ENCODE data around the gene RASL10A. TPM values are rescaled to one million over a fixed set of nuclear protein-coding genes. Genes with fewer than 3 reads are reported as not detected.

RASL10A gene
- total and polyA plus RNA-seq, 9 of the 15 experiments (the other 6 are each of a cell fraction or from before 2014, with no cell fraction given), result 0.17 to 1.2 (median 0.45) TPM; not detected in 3

DNA sequence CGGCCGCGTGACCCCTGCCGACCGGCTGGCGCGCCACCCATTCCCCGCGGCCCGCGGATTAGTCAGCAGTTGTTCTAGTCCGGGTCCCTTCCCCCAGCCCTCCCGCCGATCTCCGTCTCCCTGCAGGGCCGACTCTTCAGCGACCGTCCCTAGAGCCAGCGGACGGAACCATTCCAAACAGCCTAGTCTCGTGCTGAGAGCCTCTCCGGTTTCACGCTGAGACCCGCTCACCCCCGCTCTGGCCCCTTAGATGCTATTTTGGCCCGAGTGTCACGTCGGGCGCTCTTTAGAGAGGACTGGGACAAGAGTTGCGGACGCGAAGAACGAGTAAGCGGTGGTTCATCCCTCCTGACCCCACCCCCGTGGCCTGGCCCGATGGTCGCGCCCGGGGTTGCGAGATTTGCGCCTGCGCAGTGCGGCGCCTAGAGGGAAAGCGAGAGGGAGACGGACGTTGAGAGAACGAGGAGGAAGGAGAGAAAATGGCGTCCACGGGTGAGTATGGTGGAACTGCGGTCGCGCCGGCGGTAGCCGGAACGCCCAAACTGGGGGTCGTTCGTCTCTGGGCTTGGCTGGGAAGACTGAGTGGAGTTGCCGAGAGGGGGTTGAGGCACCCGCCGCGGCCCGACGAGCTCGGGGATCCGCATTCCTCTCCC, 47.5 kb downstream of the RASL10A start, which contains the start of the genes EWSR1 and RHBDD3 (continued):
- TF ChIP-seq EWSR1 (IDR thresholded peaks at IDR 0.05; ENCODE audit: borderline replicate concordance, low read depth, partially characterized antibody), result no peak
- TF ChIP-seq HNRNPLL (IDR thresholded peaks at IDR 0.05; ENCODE audit: low read depth, low read length, poor library complexity, severe bottlenecking), result peak; percentile 40
- no peak for TF ChIP-seq ZNF124 (CRISPR knock-in tag; IDR thresholded peaks at IDR 0.05)
- TF ChIP-seq, protein P1, sequence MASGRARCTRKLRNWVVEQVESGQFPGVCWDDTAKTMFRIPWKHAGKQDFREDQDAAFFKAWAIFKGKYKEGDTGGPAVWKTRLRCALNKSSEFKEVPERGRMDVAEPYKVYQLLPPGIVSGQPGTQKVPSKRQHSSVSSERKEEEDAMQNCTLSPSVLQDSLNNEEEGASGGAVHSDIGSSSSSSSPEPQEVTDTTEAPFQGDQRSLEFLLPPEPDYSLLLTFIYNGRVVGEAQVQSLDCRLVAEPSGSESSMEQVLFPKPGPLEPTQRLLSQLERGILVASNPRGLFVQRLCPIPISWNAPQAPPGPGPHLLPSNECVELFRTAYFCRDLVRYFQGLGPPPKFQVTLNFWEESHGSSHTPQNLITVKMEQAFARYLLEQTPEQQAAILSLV (tag; IDR thresholded peaks at IDR 0.05), result no peak
- TF ChIP-seq, protein P2, sequence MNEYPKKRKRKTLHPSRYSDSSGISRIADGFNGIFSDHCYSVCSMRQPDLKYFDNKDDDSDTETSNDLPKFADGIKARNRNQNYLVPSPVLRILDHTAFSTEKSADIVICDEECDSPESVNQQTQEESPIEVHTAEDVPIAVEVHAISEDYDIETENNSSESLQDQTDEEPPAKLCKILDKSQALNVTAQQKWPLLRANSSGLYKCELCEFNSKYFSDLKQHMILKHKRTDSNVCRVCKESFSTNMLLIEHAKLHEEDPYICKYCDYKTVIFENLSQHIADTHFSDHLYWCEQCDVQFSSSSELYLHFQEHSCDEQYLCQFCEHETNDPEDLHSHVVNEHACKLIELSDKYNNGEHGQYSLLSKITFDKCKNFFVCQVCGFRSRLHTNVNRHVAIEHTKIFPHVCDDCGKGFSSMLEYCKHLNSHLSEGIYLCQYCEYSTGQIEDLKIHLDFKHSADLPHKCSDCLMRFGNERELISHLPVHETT (CRISPR knock-in tag; conservative IDR thresholded peaks at IDR 0.05 in 1 of 2, IDR thresholded peaks at IDR 0.05 in 1 of 2), result peak in 1 of 2 experiments; percentile 52; a peak in 1 of 4 replicates
- TF ChIP-seq, protein P3, sequence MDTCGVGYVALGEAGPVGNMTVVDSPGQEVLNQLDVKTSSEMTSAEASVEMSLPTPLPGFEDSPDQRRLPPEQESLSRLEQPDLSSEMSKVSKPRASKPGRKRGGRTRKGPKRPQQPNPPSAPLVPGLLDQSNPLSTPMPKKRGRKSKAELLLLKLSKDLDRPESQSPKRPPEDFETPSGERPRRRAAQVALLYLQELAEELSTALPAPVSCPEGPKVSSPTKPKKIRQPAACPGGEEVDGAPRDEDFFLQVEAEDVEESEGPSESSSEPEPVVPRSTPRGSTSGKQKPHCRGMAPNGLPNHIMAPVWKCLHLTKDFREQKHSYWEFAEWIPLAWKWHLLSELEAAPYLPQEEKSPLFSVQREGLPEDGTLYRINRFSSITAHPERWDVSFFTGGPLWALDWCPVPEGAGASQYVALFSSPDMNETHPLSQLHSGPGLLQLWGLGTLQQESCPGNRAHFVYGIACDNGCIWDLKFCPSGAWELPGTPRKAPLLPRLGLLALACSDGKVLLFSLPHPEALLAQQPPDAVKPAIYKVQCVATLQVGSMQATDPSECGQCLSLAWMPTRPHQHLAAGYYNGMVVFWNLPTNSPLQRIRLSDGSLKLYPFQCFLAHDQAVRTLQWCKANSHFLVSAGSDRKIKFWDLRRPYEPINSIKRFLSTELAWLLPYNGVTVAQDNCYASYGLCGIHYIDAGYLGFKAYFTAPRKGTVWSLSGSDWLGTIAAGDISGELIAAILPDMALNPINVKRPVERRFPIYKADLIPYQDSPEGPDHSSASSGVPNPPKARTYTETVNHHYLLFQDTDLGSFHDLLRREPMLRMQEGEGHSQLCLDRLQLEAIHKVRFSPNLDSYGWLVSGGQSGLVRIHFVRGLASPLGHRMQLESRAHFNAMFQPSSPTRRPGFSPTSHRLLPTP (IDR thresholded peaks at IDR 0.05; ENCODE audit: borderline replicate concordance, extremely low read depth, insufficient read length), result no peak
- TF ChIP-seq ZKSCAN1 (IDR thresholded peaks at IDR 0.05; ENCODE audit: low read depth, low read length), result no peak; the same call in 1 of the 2 replicates
- TF ChIP-seq JUND (IDR thresholded peaks at IDR 0.05; ENCODE audit: borderline replicate concordance, low read depth, low read length), result peak; percentile 96
- peak; percentile 61; the same call in 1 of the 3 replicates for TF ChIP-seq JUND (tag; IDR thresholded peaks at IDR 0.05; ENCODE audit: borderline replicate concordance, low read depth, low read length)
- TF ChIP-seq, protein P4, sequence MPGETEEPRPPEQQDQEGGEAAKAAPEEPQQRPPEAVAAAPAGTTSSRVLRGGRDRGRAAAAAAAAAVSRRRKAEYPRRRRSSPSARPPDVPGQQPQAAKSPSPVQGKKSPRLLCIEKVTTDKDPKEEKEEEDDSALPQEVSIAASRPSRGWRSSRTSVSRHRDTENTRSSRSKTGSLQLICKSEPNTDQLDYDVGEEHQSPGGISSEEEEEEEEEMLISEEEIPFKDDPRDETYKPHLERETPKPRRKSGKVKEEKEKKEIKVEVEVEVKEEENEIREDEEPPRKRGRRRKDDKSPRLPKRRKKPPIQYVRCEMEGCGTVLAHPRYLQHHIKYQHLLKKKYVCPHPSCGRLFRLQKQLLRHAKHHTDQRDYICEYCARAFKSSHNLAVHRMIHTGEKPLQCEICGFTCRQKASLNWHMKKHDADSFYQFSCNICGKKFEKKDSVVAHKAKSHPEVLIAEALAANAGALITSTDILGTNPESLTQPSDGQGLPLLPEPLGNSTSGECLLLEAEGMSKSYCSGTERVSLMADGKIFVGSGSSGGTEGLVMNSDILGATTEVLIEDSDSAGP (CRISPR knock-in tag; IDR thresholded peaks at IDR 0.05), result no peak
- TF ChIP-seq ZBED1 (IDR thresholded peaks at IDR 0.05), result 0 out of 2 replicates have a peak, but pooled peaks have one; percentile 11
- TF ChIP-seq SMAD1 (IDR thresholded peaks at IDR 0.05; ENCODE audit: low read depth, low read length, partially characterized antibody), result no peak
- no peak for TF ChIP-seq GATA2 (CRISPR knock-in tag; IDR thresholded peaks at IDR 0.05)
- peak; percentile 56 for TF ChIP-seq CXXC5 (CRISPR knock-in tag; IDR thresholded peaks at IDR 0.05)
- peak in 1 of 2 experiments; percentile 44; a peak in 2 of 4 replicates for TF ChIP-seq SIX5 (IDR thresholded peaks at IDR 0.05; ENCODE audit: borderline replicate concordance in 1 of 2, insufficient read depth in 1 of 2, low read depth in 1 of 2, low read length in 2 of 2)
- 0 out of 2 replicates have a peak, but pooled peaks have one; percentile 14 for TF ChIP-seq ZNF583 (CRISPR knock-in tag; IDR thresholded peaks at IDR 0.05)
- no peak for TF ChIP-seq ZNF121 (CRISPR knock-in tag; conservative IDR thresholded peaks at IDR 0.05)
- no peak; the same call in 1 of the 2 replicates for TF ChIP-seq ZFX (CRISPR knock-in tag; IDR thresholded peaks at IDR 0.05)
- TF ChIP-seq TOE1 (IDR thresholded peaks at IDR 0.05; ENCODE audit: borderline replicate concordance), result peak; percentile 96
- TF ChIP-seq TOE1 (CRISPR knock-in tag; IDR thresholded peaks at IDR 0.05; ENCODE audit: borderline replicate concordance, low read depth), result no peak

Data from K562 (cell line).